Skin epidermis (tissue), 12 donors: Measurements from ENCODE around the gene SERTAD1.

Experiments used
- H3K27ac ChIP-seq, 21 experiments: fragments of 200-600 bp; sonication (generic) in 11 of 21; one replicate each; pipeline ENCODE4 v1.5.0; 2020; ENCODE audit warnings: mild to moderate bottlenecking in 3 of 21, inconsistent platforms in 2 of 21, moderate library complexity in 2 of 21
- H3K4me3 ChIP-seq, 7 experiments: fragments of 200-600 bp; sonication (generic) in 2 of 7; one replicate each; pipeline ENCODE4 v1.5.0; 2020; ENCODE audit warnings: inconsistent platforms in 2 of 7, mild to moderate bottlenecking in 2 of 7, moderate library complexity in 1 of 7

The SERTAD1 gene

GRCh38 chr19:40387155-40387554 is 38.6 kb downstream of the SERTAD1 start:
- no peak overlapping the region for H3K4me3 ChIP-seq
- no peak overlapping the region for H3K27ac ChIP-seq

GRCh38 chr19:40383668-40384248 is 42.0 kb downstream of the SERTAD1 start:
- H3K4me3 ChIP-seq = no peak overlapping the region
- no peak overlapping the region for H3K27ac ChIP-seq

- H3K4me3 ChIP-seq = no peak overlapping the region
Measured at GRCh38 chr19:40381321-40381720, 44.5 kb downstream of the SERTAD1 start.

GRCh38 chr19:40380199-40381037 is 45.4 kb downstream of the SERTAD1 start:
- H3K4me3 ChIP-seq = no peak overlapping the region
- H3K27ac ChIP-seq = no peak overlapping the region

More at GRCh38 chr19:40381321-40381720, 44.5 kb downstream of the SERTAD1 start:
- no peak overlapping the region for H3K27ac ChIP-seq

- no peak overlapping the region for H3K27ac ChIP-seq
- H3K4me3 ChIP-seq = no peak overlapping the region
Measured at GRCh38 chr19:40379446-40380198, 46.2 kb downstream of the SERTAD1 start.

GRCh38 chr19:40378509-40378908 is 47.3 kb downstream of the SERTAD1 start:
- Histone ChIP-seq H3K4me3 (no peak overlapping the region), H3K27ac (no peak overlapping the region)

- H3K4me3 ChIP-seq = no peak overlapping the region
- H3K27ac ChIP-seq = no peak overlapping the region
Measured at GRCh38 chr19:40377876-40378385, 47.9 kb downstream of the SERTAD1 start.

GRCh38 chr19:40376286-40376862 is 49.4 kb downstream of the SERTAD1 start:
- H3K27ac ChIP-seq = no peak overlapping the region

GRCh38 chr19:40374084-40374483 is 51.7 kb downstream of the SERTAD1 start:
- Histone ChIP-seq H3K27ac (no peak overlapping the region), H3K4me3 (no peak overlapping the region)

More at GRCh38 chr19:40376286-40376862, 49.4 kb downstream of the SERTAD1 start:
- H3K4me3 ChIP-seq = no peak overlapping the region

GRCh38 chr19:40371802-40372122 is 54.0 kb downstream of the SERTAD1 start:
- H3K4me3 ChIP-seq = no peak overlapping the region
- no peak overlapping the region for H3K27ac ChIP-seq
